ENCODE measurements around the gene CRHR1. TPM values are rescaled to one million over a fixed set of nuclear protein-coding genes. Genes with fewer than 3 reads are reported as not detected.

The CRHR1 gene
- polyA plus RNA-seq, 4 donors, result 0.17 to 1.3 (median 0.69) TPM

DNA sequence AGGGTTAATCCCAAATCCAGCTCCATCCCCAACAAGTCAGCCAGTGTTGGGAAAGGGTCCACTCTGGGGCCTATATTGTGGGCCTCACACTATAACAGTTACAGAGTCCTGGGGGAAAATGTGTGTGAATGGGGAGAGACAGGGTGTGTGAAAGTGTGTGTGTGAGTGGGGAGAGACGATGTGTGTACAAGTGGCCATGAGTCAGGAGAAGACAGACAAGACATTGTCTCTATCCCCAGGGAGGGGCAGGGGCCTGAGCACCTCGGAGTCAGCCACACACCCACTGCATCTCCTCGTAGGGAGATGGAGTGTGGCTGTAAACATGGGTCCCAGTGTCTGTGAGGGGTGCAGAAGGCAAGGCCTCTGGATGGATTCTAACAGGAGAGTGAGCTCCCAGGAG is 2.9 kb downstream of the CRHR1 start:
- no peak for DNase-seq (ENCODE audit: low read depth in 4 of 4, low spot score in 3 of 4)

DNA sequence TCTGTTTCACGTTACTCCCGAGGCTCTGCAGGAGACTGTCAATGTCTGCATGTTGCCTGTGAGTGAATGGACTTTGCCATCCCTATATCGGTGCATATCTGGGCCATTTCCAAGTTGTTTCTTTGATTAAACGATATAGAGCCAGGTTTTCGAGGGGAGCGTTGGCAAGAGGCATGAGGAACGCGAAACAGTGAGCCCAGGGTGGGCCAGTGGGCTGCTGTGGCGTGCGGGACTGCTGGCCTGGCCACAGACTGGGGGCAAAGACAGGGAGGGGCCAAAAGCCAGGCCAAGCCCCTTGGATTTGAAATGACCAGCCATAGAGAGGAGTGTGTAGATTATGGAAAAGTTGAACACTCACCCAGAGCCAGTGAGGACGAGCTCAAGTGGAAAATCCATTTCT is 3.5 kb downstream of the CRHR1 start:
- DNase-seq (ENCODE audit: low read depth in 4 of 4, low spot score in 3 of 4), result no peak

- DNase-seq (ENCODE audit: low read depth in 4 of 4, low spot score in 3 of 4), result no peak
Observed at GRCh38 chr17:45788057-45788456, 3.9 kb downstream of the CRHR1 start.

GRCh38 chr17:45789874-45790273 is 5.8 kb downstream of the CRHR1 start:
- no peak for DNase-seq (ENCODE audit: low read depth in 4 of 4, low spot score in 3 of 4)

DNA sequence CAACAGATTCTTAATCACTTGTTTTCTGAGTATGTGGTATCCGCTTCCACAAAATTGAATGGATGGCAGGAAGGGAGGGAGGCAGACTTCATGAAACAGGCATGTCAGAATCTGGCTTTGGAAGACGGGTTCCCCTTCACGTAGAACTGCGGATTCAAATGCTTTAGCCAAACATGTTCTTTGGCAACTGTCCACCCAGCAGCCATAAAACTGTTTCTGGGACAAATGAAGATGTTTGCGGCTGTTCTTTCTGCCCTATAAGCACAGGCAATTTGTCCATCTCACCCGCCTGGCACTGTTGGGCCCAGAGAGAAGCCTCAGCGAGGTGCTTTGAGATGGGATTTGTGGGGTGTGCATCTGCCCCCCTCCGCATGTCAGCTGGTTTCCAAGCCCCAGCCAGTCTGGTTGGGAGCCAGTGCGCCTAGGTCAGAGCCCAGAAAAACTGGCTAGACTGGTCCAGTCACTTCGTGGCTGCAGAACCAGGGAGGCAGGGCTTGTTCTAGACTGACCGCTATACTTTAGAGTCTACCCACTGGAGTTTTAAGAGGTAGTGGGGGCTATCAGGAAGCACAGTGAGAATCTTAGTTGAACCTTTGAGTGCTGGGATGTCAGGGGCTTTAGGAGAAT is 6.3 kb downstream of the CRHR1 start:
- DNase-seq (ENCODE audit: low read depth in 4 of 4, low spot score in 3 of 4), result no peak

GRCh38 chr17:45791041-45791582 is 7.0 kb downstream of the CRHR1 start:
- DNase-seq (ENCODE audit: low read depth in 4 of 4, low spot score in 3 of 4), result no peak

- DNase-seq (ENCODE audit: low read depth in 4 of 4, low spot score in 3 of 4), result no peak
Observed at GRCh38 chr17:45791935-45792334, 7.8 kb downstream of the CRHR1 start.

GRCh38 chr17:45792437-45792836 is 8.3 kb downstream of the CRHR1 start:
- DNase-seq (ENCODE audit: low read depth in 4 of 4, low spot score in 3 of 4), result no peak

DNA sequence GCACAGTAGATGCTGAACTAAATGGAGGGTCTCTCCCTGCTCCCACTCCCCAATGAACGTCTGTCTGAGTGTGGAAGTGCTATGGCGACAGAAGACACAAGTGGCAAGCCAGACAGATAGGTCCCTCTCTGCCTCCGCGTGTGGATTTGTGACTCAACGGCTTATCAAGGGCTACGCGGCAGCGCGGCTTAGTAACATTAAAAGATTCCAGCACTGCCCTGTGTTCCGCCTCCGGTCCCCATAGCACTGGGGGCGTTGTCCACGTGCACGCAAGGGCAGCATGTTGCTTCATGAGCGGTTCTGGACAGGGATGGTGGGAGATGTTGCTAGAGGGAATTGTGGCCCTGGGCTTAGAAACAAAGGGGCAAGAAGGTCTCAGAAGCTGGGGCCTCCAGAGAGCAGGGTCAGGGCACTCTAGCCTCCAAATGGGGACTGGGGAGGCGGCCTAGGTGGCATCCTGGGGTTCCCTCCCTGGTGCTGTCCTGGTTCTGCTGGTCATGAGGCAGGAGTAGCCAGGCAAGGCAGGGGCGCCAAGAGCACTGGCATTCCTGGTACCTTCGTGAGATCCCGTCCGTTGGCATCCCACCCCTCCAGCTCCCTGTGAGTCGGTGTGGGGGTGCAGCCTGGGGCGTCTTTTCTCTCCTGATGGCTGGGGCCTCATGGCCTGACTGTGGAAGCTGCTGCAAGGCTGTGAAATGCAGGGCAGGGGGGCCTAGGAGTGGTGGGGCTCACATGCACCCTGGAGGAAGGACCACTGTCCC is 9.1 kb downstream of the CRHR1 start:
- DNase-seq (ENCODE audit: low read depth in 4 of 4, low spot score in 3 of 4), result no peak

GRCh38 chr17:45793999-45794540 is 9.9 kb downstream of the CRHR1 start:
- no peak for DNase-seq (ENCODE audit: low read depth in 4 of 4, low spot score in 3 of 4)

DNA sequence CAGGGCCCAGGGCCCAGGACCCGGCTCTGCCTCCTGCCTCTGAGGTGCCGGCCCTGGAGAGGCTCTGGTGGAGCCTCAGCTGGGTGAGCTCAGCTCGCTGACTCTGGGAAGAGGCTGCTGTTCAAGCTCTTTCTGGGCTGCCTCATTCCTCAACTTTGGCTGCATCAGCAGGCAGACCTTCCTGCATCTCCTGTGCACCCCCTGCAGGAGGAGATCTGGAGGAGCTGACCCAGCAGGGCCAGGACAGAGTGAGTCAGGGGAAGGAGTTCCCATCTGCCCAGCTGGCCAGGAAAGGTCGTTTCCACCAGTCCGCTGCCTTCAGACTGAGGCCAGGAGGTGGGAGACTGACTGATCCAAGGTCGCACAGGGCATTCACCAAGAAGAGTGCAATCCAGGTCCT is 10.7 kb downstream of the CRHR1 start:
- DNase-seq (ENCODE audit: low read depth in 4 of 4, low spot score in 3 of 4), result no peak

DNA sequence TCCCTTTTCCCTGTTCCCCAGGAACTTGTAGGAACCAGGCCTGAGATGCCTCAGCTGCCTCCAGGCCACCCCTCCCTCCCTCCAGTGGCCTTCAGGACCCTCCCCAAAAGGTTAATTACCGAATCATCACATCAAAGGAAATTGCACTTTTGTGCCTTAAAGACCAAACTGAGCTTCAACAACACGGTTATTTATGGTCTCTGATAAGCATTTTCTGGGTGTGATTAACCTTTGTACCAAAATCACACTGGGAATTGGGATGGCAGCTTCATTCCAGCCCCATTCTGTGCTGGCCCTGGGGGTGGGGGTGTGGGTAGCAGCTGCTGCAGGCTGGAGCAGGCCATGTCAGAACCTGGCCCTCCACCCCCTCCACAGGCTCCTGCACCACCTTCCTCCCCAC is 16.7 kb downstream of the CRHR1 start:
- DNase-seq (ENCODE audit: low read depth in 4 of 4, low spot score in 3 of 4), result no peak

DNA sequence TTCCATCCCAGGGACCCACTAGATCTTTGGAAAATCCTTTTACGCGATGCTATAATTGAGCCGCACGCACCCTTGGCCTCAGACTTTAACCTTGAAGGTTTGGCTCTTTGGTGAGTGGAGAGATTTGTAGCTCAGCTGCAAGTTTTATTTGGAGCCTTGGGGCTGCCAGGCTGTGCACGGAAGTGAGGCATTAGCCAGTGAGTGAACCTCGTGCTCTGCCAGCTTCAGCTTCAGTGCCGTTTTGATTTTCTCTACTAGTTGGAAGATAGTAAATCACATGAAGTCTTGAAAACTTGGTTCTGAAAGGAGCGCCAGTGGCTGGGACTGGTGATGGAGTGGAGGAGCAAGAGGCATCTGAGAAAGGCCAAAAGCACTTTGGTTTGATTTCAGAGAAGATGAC is 17.3 kb downstream of the CRHR1 start:
- no peak for DNase-seq (ENCODE audit: low read depth in 4 of 4, low spot score in 3 of 4)

GRCh38 chr17:45808845-45809244 is 24.7 kb downstream of the CRHR1 start:
- no peak for DNase-seq (ENCODE audit: low read depth in 4 of 4, low spot score in 3 of 4)

- no peak for DNase-seq (ENCODE audit: low read depth in 4 of 4, low spot score in 3 of 4)
Observed at GRCh38 chr17:45809499-45809898, 25.4 kb downstream of the CRHR1 start.

DNA sequence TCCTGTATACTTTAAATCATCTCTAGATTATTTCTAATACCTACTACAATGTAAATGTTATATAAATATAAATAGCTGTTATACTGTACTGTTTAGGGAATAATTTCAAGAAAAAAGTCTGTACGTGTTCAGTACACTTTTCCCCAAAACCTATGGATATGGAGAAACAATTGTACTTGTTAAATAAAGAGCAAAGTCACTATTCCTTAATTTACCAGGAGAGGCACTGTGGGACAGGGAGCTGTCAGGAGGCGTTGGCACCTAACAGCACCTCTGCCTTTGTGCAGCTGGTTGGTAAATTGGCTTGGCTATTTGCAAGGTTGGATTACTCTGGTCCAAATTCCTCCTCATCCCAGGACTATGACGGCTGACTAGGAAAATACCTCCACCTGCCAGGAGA is 28.0 kb downstream of the CRHR1 start:
- DNase-seq (ENCODE audit: low read depth in 4 of 4, low spot score in 3 of 4), result no peak

GRCh38 chr17:45813048-45813725 is 29.1 kb downstream of the CRHR1 start:
- no peak for DNase-seq (ENCODE audit: low read depth in 4 of 4, low spot score in 3 of 4)

DNA sequence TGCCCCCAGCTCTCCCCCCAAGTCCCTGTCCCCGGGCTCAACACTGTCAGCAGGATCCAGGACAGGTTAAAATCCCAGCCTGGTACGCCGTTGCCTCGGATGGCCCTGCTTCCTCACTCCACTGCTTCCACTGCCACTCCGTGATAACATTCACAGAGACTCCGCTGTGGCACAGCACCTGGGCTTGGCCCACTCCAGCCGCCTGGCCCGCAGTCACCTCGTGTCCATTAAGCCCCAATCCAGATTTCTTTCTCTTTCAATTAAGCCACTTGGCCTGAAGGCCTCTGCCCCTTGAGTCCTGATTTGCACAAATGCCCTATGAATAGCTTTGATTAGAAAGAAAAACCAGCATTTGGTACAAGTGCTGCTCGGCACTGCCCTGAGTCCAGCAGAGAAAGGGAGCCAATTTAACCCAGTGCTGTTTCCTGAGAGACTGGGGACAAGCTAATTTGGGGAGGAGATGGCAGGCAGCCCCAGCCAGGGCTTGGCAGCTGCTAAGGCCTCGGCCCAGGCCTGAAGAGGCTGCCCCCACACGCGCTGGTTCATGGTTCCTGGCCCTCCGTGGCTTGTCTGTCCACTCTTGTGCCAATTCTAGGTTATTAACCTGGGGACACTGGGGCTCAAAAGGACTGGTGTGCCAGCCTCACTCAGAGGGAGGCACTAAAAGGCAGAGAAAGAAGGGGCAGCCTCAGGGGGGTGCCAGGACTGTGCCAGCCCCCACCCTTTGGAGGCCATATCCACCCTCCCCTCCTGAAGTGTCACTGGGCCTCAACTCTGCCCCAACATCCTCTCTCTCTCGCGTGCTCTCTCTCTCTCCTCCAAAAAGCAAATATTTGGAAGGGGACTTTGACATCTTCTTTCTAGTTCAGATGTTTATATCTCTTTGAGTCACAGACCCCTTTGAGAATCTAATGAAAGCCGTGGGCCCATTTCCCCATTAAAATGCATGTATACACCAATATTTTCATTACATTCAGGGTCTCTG is 30.8 kb downstream of the CRHR1 start:
- no peak for DNase-seq (ENCODE audit: low read depth in 4 of 4, low spot score in 3 of 4)

GRCh38 chr17:45815752-45816151 is 31.6 kb downstream of the CRHR1 start:
- DNase-seq (ENCODE audit: low read depth in 4 of 4, low spot score in 3 of 4), result no peak

DNA sequence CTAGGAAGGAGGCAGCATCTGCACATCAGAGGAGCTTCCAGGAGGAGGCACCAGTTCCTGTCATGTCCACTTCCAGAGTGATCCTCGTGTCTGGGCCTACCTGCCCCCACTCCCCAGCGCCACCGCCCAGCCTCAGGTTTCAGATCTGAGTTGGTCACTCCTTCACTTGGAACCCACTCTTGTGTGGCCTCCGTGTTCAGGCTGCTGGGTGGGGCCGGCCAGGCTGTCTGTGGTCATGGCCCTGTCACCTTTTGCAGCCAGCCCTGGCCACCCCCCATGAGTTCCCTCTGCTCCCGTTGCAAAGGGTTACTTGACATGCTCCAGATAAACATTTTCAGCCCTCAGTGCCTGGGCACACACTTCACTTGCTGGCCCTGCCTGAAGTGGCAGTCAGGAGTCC is 33.9 kb downstream of the CRHR1 start:
- no peak for DNase-seq (ENCODE audit: low read depth in 4 of 4, low spot score in 3 of 4)
